GM23248 (cell line): ENCODE measurements around the gene PCBP3. TPM values are rescaled to one million over a fixed set of nuclear protein-coding genes. Genes with fewer than 3 reads are reported as not detected.

Experiments
- DNase-seq: peaks from one replicate; pipeline ENCODE4 v3.0.0-alpha.2; 2015
- H2AFZ ChIP-seq: fragments of 200-600 bp; sonication (generic); 2 replicates; pipeline ENCODE4 v1.6.1; 2016; ENCODE audit warnings: antibody characterized with exemption
- H3F3A ChIP-seq: fragments of 200-600 bp; sonication (generic); 2 replicates; pipeline ENCODE4 v1.6.1; 2016; ENCODE audit warnings: mild to moderate bottlenecking, antibody characterized with exemption, mixed run types; ENCODE audit not compliant: insufficient read depth
- H3K27ac ChIP-seq: fragments of 200-600 bp; sonication (generic); 2 replicates; pipeline ENCODE4 v1.5.1; 2016; ENCODE audit warnings: mild to moderate bottlenecking
- H3K27me3 ChIP-seq: fragments of 200-600 bp; sonication (generic); replicated peaks from 2 replicates; pipeline ENCODE4 v1.6.1; 2016; ENCODE audit warnings: mild to moderate bottlenecking; ENCODE audit not compliant: insufficient read depth
- H3K36me3 ChIP-seq: fragments of 200-600 bp; sonication (generic); 2 replicates; pipeline ENCODE4 v1.6.1; 2016; ENCODE audit warnings: low read depth, mild to moderate bottlenecking
- H3K4me1 ChIP-seq: fragments of 200-600 bp; sonication (generic); 2 replicates; pipeline ENCODE4 v1.6.1; 2016; ENCODE audit warnings: mild to moderate bottlenecking; ENCODE audit not compliant: insufficient read depth
- H3K4me2 ChIP-seq: fragments of 200-600 bp; sonication (generic); one replicate; pipeline ENCODE4 v1.6.1; 2016; ENCODE audit warnings: mild to moderate bottlenecking; ENCODE audit not compliant: unreplicated experiment
- H3K4me3 ChIP-seq: fragments of 200-600 bp; sonication (generic); 2 replicates; pipeline ENCODE4 v1.5.1; 2016; ENCODE audit warnings: mild to moderate bottlenecking
- H3K79me2 ChIP-seq: fragments of 200-600 bp; sonication (generic); 2 replicates; pipeline ENCODE4 v1.6.1; 2016; ENCODE audit warnings: mild to moderate bottlenecking; ENCODE audit not compliant: insufficient read depth
- H3K9ac ChIP-seq: fragments of 200-600 bp; sonication (generic); 2 replicates; pipeline ENCODE4 v1.6.1; 2016; ENCODE audit warnings: mild to moderate bottlenecking
- H3K9me2 ChIP-seq: fragments of 200-600 bp; sonication (generic); 2 replicates; pipeline ENCODE4 v1.6.1; 2016; ENCODE audit warnings: mixed run types, mild to moderate bottlenecking, moderate library complexity; ENCODE audit not compliant: insufficient read depth
- H3K9me3 ChIP-seq: fragments of 200-600 bp; sonication (generic); one replicate; pipeline ENCODE4 v1.6.1; 2017; ENCODE audit warnings: low read depth
- H4K20me1 ChIP-seq: fragments of 200-600 bp; sonication (generic); 2 replicates; pipeline ENCODE4 v1.6.0; 2016; ENCODE audit not compliant: insufficient read depth
- EZH2 ChIP-seq: fragments of 200-600 bp; sonication (generic); IDR thresholded peaks from 2 replicates; pipeline ENCODE4 v1.6.1; 2018; ENCODE audit warnings: antibody characterized with exemption, mild to moderate bottlenecking; ENCODE audit not compliant: insufficient read depth, poor library complexity, severe bottlenecking
- EZH2phosphoT487 ChIP-seq: fragments of 200-600 bp; sonication (generic); IDR thresholded peaks from 2 replicates; pipeline ENCODE4 v1.6.1; 2018; ENCODE audit warnings: antibody characterized with exemption, moderate library complexity, mild to moderate bottlenecking, low read depth; ENCODE audit not compliant: insufficient read depth
- WGBS, 2 experiments: methylation state at CpG; one replicate each; pipeline ENCODE4 v1.1.6; 2015 to 2017; ENCODE audit warnings: low lambda C conversion rate in 2 of 2, low coverage in 1 of 2; ENCODE audit errors: missing lambda C conversion rate in 2 of 2; 5-methylcytosine and 5-hydroxymethylcytosine counted together
- in situ Hi-C: fragments of 300-500 bp; cut with MboI; formaldehyde crosslinking; loops from 2 replicates; pipeline ENCODE4 v1.15.0; 2020
- polyA plus RNA-seq: library from polyadenylated mRNA; unstranded; fragments of >200 nt; fragmentation: Nextera tagmentation; extraction: Ambion mirVana; gene quantifications from 2 replicates; pipeline ENCODE4 v1.2.1, GENCODE V29; 2016
- total RNA-seq: library from RNA; depleted of rRNA; stranded (reverse); fragments of >200 nt; shearing (Covaris generic); gene quantifications from 2 replicates; pipeline ENCODE4 v1.2.3, GENCODE V29; 2014

Gene PCBP3
- total and polyA plus RNA-seq, 2 experiments from 2014 or later, result 0.32 to 1.3 TPM

- no peaks in the 10 kb centered on the region for H3K9me2 ChIP-seq
- H3K9ac ChIP-seq, result no peak overlapping the region
- no peak overlapping the region for H3K4me2 ChIP-seq
- no peaks in the 10 kb centered on the region for H3K9me3 ChIP-seq
- no peak for TF ChIP-seq EZH2
- TF ChIP-seq EZH2phosphoT487, result no peak
- no peak overlapping the region for H3K27ac ChIP-seq
- H3K79me2 ChIP-seq, result no peaks in the 10 kb centered on the region
- no peak overlapping the region for H3K4me3 ChIP-seq
- H3K36me3 ChIP-seq, result no peaks in the 10 kb centered on the region
- no peaks in the 10 kb centered on the region for H4K20me1 ChIP-seq
- in situ Hi-C loops, result no loop called here
- H3K4me1 ChIP-seq, result peaks cover 26% of the 10 kb centered on the region
- H3K27me3 ChIP-seq, result no peaks in the 10 kb centered on the region
- peaks cover 11% of the 10 kb centered on the region for H3F3A ChIP-seq
- DNase-seq, result no peak
- 79 to 81% methylated on average over 9 to 11 of the region's 11 CpGs for WGBS, 2 experiments
- no peak overlapping the region for H2AFZ ChIP-seq
Observed at GRCh38 chr21:45866551-45866950, 223.0 kb downstream of the PCBP3 start.

GRCh38 chr21:45867041-45867666, 223.6 kb downstream of the PCBP3 start:
- TF ChIP-seq EZH2phosphoT487 (no peak), EZH2 (no peak)
- in situ Hi-C loops, result no loop called here
- Histone ChIP-seq H3K9me3 (no peaks in the 10 kb centered on the region), H3K27me3 (no peaks in the 10 kb centered on the region), H3K9ac (no peak overlapping the region), H2AFZ (no peak overlapping the region), H3K36me3 (no peaks in the 10 kb centered on the region), H3K4me2 (no peak overlapping the region), H3F3A (peaks cover 11% of the 10 kb centered on the region), H4K20me1 (no peaks in the 10 kb centered on the region), H3K79me2 (no peaks in the 10 kb centered on the region), H3K27ac (no peak overlapping the region), H3K4me1 (peaks cover 26% of the 10 kb centered on the region), H3K4me3 (no peak overlapping the region), H3K9me2 (no peaks in the 10 kb centered on the region)
- DNase-seq, result no peak
- WGBS, 2 experiments, result 94 to 95% methylated on average over 42 to 43 of the region's 43 CpGs

- Histone ChIP-seq H3K4me2 (no peak overlapping the region), H3K27me3 (no peaks in the 10 kb centered on the region), H4K20me1 (no peaks in the 10 kb centered on the region), H3K9me2 (no peaks in the 10 kb centered on the region), H3K4me1 (peaks cover 26% of the 10 kb centered on the region), H3K4me3 (no peak overlapping the region), H3K79me2 (no peaks in the 10 kb centered on the region), H3K9ac (no peak overlapping the region), H3K27ac (no peak overlapping the region), H3K36me3 (no peaks in the 10 kb centered on the region), H3K9me3 (no peaks in the 10 kb centered on the region), H2AFZ (no peak overlapping the region), H3F3A (peaks cover 11% of the 10 kb centered on the region)
- TF ChIP-seq EZH2 (no peak), EZH2phosphoT487 (no peak)
- WGBS, 2 experiments, result 90 to 93% methylated on average over 19 to 22 of the region's 22 CpGs
- in situ Hi-C loops, result no loop called here
- DNase-seq, result no peak
Observed at GRCh38 chr21:45867671-45868081, 224.2 kb downstream of the PCBP3 start.

GRCh38 chr21:45868086-45868485, 224.6 kb downstream of the PCBP3 start:
- TF ChIP-seq EZH2 (no peak), EZH2phosphoT487 (no peak)
- Histone ChIP-seq H3F3A (peaks cover 11% of the 10 kb centered on the region), H3K9ac (no peak overlapping the region), H3K9me3 (no peaks in the 10 kb centered on the region), H3K4me3 (no peak overlapping the region), H3K27me3 (no peaks in the 10 kb centered on the region), H3K4me2 (no peak overlapping the region), H2AFZ (no peak overlapping the region), H3K27ac (no peak overlapping the region), H3K4me1 (peaks cover 26% of the 10 kb centered on the region), H3K36me3 (no peaks in the 10 kb centered on the region), H4K20me1 (no peaks in the 10 kb centered on the region), H3K9me2 (no peaks in the 10 kb centered on the region), H3K79me2 (no peaks in the 10 kb centered on the region)
- no peak for DNase-seq
- in situ Hi-C loops, result no loop called here
- WGBS, 2 experiments, result 93 to 95% methylated on average over 17 of the region's 17 CpGs
